ENCODE results near the gene KCNK10. TPM values are rescaled to one million over a fixed set of nuclear protein-coding genes. Genes with fewer than 3 reads are reported as not detected.

The KCNK10 gene
- total and polyA plus RNA-seq, 4 donors = 0.01 TPM; not detected in 3

GRCh38 chr14:88196925-88197324 lies 126.1 kb downstream of the KCNK10 start:
- H3K27ac ChIP-seq (ENCODE audit: low read depth in 1 of 2, low read length in 1 of 2) = no peak overlapping the region
- no peak for TF ChIP-seq CTCF (IDR thresholded peaks at IDR 0.05; ENCODE audit: control extremely low read depth, extremely low read depth)
- H3K27me3 ChIP-seq (ENCODE audit: control insufficient read depth in 3 of 3, insufficient read depth in 3 of 3, low read length in 2 of 3) = peaks cover 0 to 25% (median 6%) of the 10 kb centered on the region in 3 donors
- H3K4me1 ChIP-seq (ENCODE audit: control insufficient read depth in 5 of 5, insufficient read depth in 5 of 5, low read length in 5 of 5) = no peaks in the 10 kb centered on the region
- no peak overlapping the region for H3K9ac ChIP-seq (ENCODE audit: insufficient read depth in 1 of 2, low read length in 2 of 2)
- H3K4me3 ChIP-seq = no peak overlapping the region
- no peak for DNase-seq
- no peak for ATAC-seq (ENCODE audit: insufficient read depth, low FRiP score)
- 80 to 92% methylated on average over 1 of the region's 1 CpG for WGBS, 2 donors
- no peaks in the 10 kb centered on the region for H3K36me3 ChIP-seq (ENCODE audit: control insufficient read depth in 4 of 4, insufficient read depth in 4 of 4, low read length in 4 of 4)
- no peaks in the 10 kb centered on the region for H3K9me3 ChIP-seq (ENCODE audit: control insufficient read depth in 4 of 4, insufficient read depth in 3 of 4, low read length in 3 of 4)

DNA sequence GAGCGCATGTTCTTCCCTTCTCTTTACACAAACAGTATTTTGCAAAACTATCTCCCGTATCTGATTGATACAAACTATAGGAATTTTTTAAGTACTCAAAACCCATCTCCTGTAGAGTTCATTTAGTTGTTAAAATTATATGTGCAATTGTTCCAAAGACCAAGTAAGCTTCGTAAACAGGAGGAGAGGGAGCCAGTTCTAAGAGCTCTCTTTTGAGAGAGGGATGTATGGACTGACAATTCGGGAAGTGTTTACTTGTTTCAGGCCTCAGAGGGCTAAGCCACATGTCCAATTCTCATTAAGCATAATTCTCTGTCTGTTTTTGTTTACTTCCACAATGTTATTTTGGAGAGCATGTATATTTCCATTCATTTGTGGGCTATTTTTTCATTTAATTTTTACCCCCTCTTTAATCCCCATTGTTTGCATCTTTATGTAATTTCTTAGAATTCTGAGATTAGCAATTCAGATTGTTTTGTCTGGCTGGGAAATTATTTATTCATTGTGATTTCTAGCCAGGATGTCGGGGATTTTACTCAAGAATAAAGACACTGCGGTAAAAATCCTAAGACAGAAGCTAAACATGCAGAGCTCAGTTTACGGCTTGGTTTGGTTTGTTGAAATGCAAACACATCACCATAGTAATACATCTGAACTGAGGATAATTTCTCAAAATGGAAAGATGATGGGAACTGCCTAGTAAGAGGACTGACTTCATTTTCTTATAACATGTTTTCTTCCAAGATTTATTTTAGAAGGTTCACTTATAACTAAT lies 126.8 kb downstream of the KCNK10 start:
- Histone ChIP-seq H3K9me3 (ENCODE audit: control insufficient read depth in 4 of 4, insufficient read depth in 3 of 4, low read length in 3 of 4) (no peaks in the 10 kb centered on the region), H3K27ac (ENCODE audit: low read depth in 1 of 2, low read length in 1 of 2) (no peak overlapping the region), H3K36me3 (ENCODE audit: control insufficient read depth in 4 of 4, insufficient read depth in 4 of 4, low read length in 4 of 4) (no peaks in the 10 kb centered on the region), H3K9ac (ENCODE audit: insufficient read depth in 1 of 2, low read length in 2 of 2) (no peak overlapping the region), H3K4me1 (ENCODE audit: control insufficient read depth in 5 of 5, insufficient read depth in 5 of 5, low read length in 5 of 5) (no peaks in the 10 kb centered on the region), H3K4me3 (no peak overlapping the region), H3K27me3 (ENCODE audit: control insufficient read depth in 3 of 3, insufficient read depth in 3 of 3, low read length in 2 of 3) (peaks cover 0 to 25% (median 6%) of the 10 kb centered on the region in 3 donors)
- ATAC-seq (ENCODE audit: insufficient read depth, low FRiP score) = no peak
- TF ChIP-seq CTCF (IDR thresholded peaks at IDR 0.05; ENCODE audit: control extremely low read depth, extremely low read depth) = no peak
- DNase-seq = no peak
- 71 to 79% methylated on average over 7 of the region's 7 CpGs for WGBS, 2 donors

DNA sequence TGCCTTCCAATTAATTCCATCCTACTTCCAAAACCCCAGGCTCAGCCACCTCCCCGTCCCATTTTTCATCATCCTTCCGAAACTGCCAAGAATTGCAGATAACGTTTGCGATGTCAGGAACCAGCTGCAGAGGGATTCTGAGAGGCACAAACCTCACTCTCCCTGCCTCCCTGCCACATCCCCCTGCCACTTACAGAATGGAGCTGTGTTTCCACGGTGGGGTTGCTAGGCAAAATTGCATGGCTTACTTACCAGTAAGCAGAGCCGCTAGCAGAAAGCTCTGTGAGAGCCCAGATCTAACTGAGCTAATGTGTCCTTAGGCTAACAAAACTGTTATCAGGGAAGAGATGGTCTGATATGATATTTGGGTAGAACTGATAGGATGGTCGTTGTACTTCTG lies 127.4 kb downstream of the KCNK10 start:
- no peak overlapping the region for H3K4me3 ChIP-seq
- no peak for TF ChIP-seq CTCF (IDR thresholded peaks at IDR 0.05; ENCODE audit: control extremely low read depth, extremely low read depth)
- ATAC-seq (ENCODE audit: insufficient read depth, low FRiP score) (no peak), DNase-seq (peak; percentile 21 to 27 (median 25))
- H3K27me3 ChIP-seq (ENCODE audit: control insufficient read depth in 3 of 3, insufficient read depth in 3 of 3, low read length in 2 of 3) = peaks cover 0 to 25% (median 6%) of the 10 kb centered on the region in 3 donors
- no peaks in the 10 kb centered on the region for H3K36me3 ChIP-seq (ENCODE audit: control insufficient read depth in 4 of 4, insufficient read depth in 4 of 4, low read length in 4 of 4)
- no peaks in the 10 kb centered on the region for H3K4me1 ChIP-seq (ENCODE audit: control insufficient read depth in 5 of 5, insufficient read depth in 5 of 5, low read length in 5 of 5)
- H3K9ac ChIP-seq (ENCODE audit: insufficient read depth in 1 of 2, low read length in 2 of 2) = no peak overlapping the region
- H3K9me3 ChIP-seq (ENCODE audit: control insufficient read depth in 4 of 4, insufficient read depth in 3 of 4, low read length in 3 of 4) = no peaks in the 10 kb centered on the region
- H3K27ac ChIP-seq (ENCODE audit: low read depth in 1 of 2, low read length in 1 of 2) = no peak overlapping the region
- 32 to 42% methylated on average over 7 of the region's 7 CpGs for WGBS, 2 donors
